H1 (cell line): ENCODE data around the gene IQCN. TPM values are rescaled to one million over a fixed set of nuclear protein-coding genes. Genes with fewer than 3 reads are reported as not detected.

Experiments used
- CTCF ChIA-PET: fragments of 300-600 bp; sonication (Branson Sonifier 250); formaldehyde crosslinking; loops from one replicate; lab custom pipeline; 2021; ENCODE audit not compliant: partially characterized antibody; lab: Charles Lee
- POLR2A ChIA-PET: fragments of 300-600 bp; sonication (Branson Sonifier 250); formaldehyde crosslinking; loops from one replicate; lab custom pipeline; 2021; ENCODE audit warnings: inconsistent platforms; ENCODE audit not compliant: partially characterized antibody; lab: Charles Lee
- DNase-seq, 2 experiments: peaks; one replicate each; pipeline versions ENCODE4 v3.0.0 to v3.0.0-alpha.2; 2010 to 2022; ENCODE audit warnings: low spot score in 2 of 2, low read depth in 1 of 2, mixed read lengths in 1 of 2
- FAIRE-seq: peaks from 2 replicates; lab custom pipeline; 2011; peaks lifted over from hg19 to GRCh38; lab: Jason Lieb, UNC
- H2AFZ ChIP-seq: 2 replicates; pipeline ENCODE4 v1.8.1; 2012; ENCODE audit warnings: low read length, inconsistent platforms
- H2AK5ac ChIP-seq: 2 replicates; pipeline ENCODE4 v1.6.1; 2013; ENCODE audit warnings: low read depth, low read length
- H2BK120ac ChIP-seq: replicated peaks from 2 replicates; pipeline ENCODE3; 2013; ENCODE audit warnings: low read depth, low read length, inconsistent platforms
- H2BK12ac ChIP-seq: 2 replicates; pipeline ENCODE4 v1.6.1; 2013; ENCODE audit warnings: low read depth, low read length
- H2BK15ac ChIP-seq: 2 replicates; pipeline ENCODE4 v1.6.1; 2013; ENCODE audit warnings: low read length
- H2BK20ac ChIP-seq: 2 replicates; pipeline ENCODE4 v1.6.1; 2013; ENCODE audit warnings: low read length
- H2BK5ac ChIP-seq: 2 replicates; pipeline ENCODE4 v1.6.1; 2013; ENCODE audit warnings: low read depth, low read length
- H3K14ac ChIP-seq: 2 replicates; pipeline ENCODE4 v1.6.1; 2013; ENCODE audit warnings: inconsistent platforms; ENCODE audit not compliant: insufficient read length
- H3K18ac ChIP-seq: 2 replicates; pipeline ENCODE4 v1.6.1; 2013; ENCODE audit warnings: low read length; ENCODE audit errors: extremely low read depth
- H3K23ac ChIP-seq: 2 replicates; pipeline ENCODE4 v1.6.1; 2013; ENCODE audit warnings: inconsistent platforms; ENCODE audit not compliant: insufficient read length
- H3K23me2 ChIP-seq: 2 replicates; pipeline ENCODE4 v1.6.1; 2013; ENCODE audit warnings: low read depth, low read length
- H3K27ac ChIP-seq: 2 replicates; pipeline ENCODE4 v1.6.1; 2011; ENCODE audit warnings: low read depth, low read length, inconsistent platforms
- H3K27me3 ChIP-seq, 4 experiments: replicated peaks in 1 of 4; 1 replicate in 1 of 4; 2 replicates in 3 of 4; pipeline versions ENCODE4 v1.6.1 to v1.8.1; 2011 to 2013; ENCODE audit warnings: low read length in 3 of 4, mild to moderate bottlenecking in 3 of 4, inconsistent platforms in 2 of 4, mixed read lengths in 2 of 4, moderate library complexity in 1 of 4; ENCODE audit not compliant: control insufficient read depth in 3 of 4, insufficient read depth in 3 of 4; ENCODE audit errors: extremely low read depth in 1 of 4
- H3K36me3 ChIP-seq, 4 experiments: 2 replicates each; pipeline versions ENCODE4 v1.6.1 to v1.8.1; 2011 to 2013; ENCODE audit warnings: mild to moderate bottlenecking in 4 of 4, low read length in 3 of 4, moderate library complexity in 2 of 4, control low read depth in 1 of 4, inconsistent platforms in 1 of 4; ENCODE audit not compliant: insufficient read depth in 4 of 4, control insufficient read depth in 2 of 4
- H3K4ac ChIP-seq: replicated peaks from 2 replicates; pipeline ENCODE3; 2013; ENCODE audit warnings: low read length, low read depth, mixed read lengths, inconsistent platforms; ENCODE audit not compliant: insufficient read length
- H3K4me1 ChIP-seq, 4 experiments: replicated peaks in 1 of 4; 1 replicate in 1 of 4; 2 replicates in 3 of 4; pipeline versions ENCODE4 v1.6.1 to v1.8.1; 2011 to 2013; ENCODE audit warnings: low read length in 3 of 4, inconsistent platforms in 2 of 4, mixed read lengths in 1 of 4; ENCODE audit not compliant: insufficient read depth in 4 of 4, control insufficient read depth in 3 of 4
- H3K4me2 ChIP-seq, 2 experiments: 2 replicates each; pipeline versions ENCODE4 v1.6.1 to v1.8.1; 2011 to 2013; ENCODE audit warnings: low read depth in 2 of 2, low read length in 2 of 2, control low read depth in 1 of 2, inconsistent platforms in 1 of 2, mild to moderate bottlenecking in 1 of 2; ENCODE audit not compliant: insufficient read depth in 1 of 2
- H3K4me3 ChIP-seq, 4 experiments: fragments of 200-600, 300-600 bp in 1 of 4; sonication (generic), shearing (Covaris generic), sonication (Bioruptor Twin) in 1 of 4; 2 replicates each; pipeline versions ENCODE4 v1.5.1 to v1.8.1; 2011 to 2016; ENCODE audit warnings: low read length in 4 of 4, low read depth in 3 of 4, control low read depth in 2 of 4, inconsistent platforms in 2 of 4, mild to moderate bottlenecking in 2 of 4, mixed read lengths in 1 of 4, moderate library complexity in 1 of 4; ENCODE audit not compliant: insufficient read depth in 2 of 4; ENCODE audit errors: extremely low read depth in 1 of 4
- H3K56ac ChIP-seq: replicated peaks from 2 replicates; pipeline ENCODE3; 2013; ENCODE audit warnings: low read depth, mild to moderate bottlenecking, mixed read lengths, low read length, inconsistent platforms; ENCODE audit not compliant: insufficient read length
- H3K79me1 ChIP-seq: 2 replicates; pipeline ENCODE4 v1.6.1; 2013; ENCODE audit warnings: low read depth, low read length, control low read depth
- H3K79me2 ChIP-seq, 2 experiments: 2 replicates each; pipeline versions ENCODE4 v1.6.1 to v1.8.1; 2012 to 2013; ENCODE audit warnings: low read length in 2 of 2, mild to moderate bottlenecking in 2 of 2, inconsistent platforms in 1 of 2; ENCODE audit not compliant: insufficient read depth in 2 of 2, control insufficient read depth in 1 of 2
- H3K9ac ChIP-seq, 4 experiments: replicated peaks in 1 of 4; 1 replicate in 1 of 4; 2 replicates in 3 of 4; pipeline versions ENCODE4 v1.6.1 to v1.8.1; 2011 to 2013; ENCODE audit warnings: low read depth in 3 of 4, low read length in 3 of 4, control low read depth in 2 of 4, mild to moderate bottlenecking in 2 of 4, moderate library complexity in 2 of 4, inconsistent platforms in 1 of 4; ENCODE audit errors: extremely low read depth in 1 of 4
- H3K9me3 ChIP-seq, 2 experiments: 2 replicates each; pipeline versions ENCODE4 v1.6.1 to v1.8.1; 2012 to 2013; ENCODE audit warnings: mild to moderate bottlenecking in 2 of 2, moderate library complexity in 2 of 2, control low read depth in 1 of 2, inconsistent platforms in 1 of 2, low read depth in 1 of 2, low read length in 1 of 2, mixed read lengths in 1 of 2; ENCODE audit not compliant: insufficient read depth in 2 of 2
- H4K20me1 ChIP-seq, 2 experiments: replicated peaks in 1 of 2; 2 replicates each; pipeline versions ENCODE3 to v1.8.1; 2011 to 2013; ENCODE audit warnings: inconsistent platforms in 2 of 2, low read length in 2 of 2, mild to moderate bottlenecking in 1 of 2; ENCODE audit not compliant: insufficient read depth in 2 of 2, control insufficient read depth in 1 of 2
- H4K5ac ChIP-seq: 2 replicates; pipeline ENCODE4 v1.6.1; 2013; ENCODE audit warnings: low read length, low read depth, mixed read lengths, inconsistent platforms; ENCODE audit not compliant: insufficient read length
- H4K8ac ChIP-seq: 2 replicates; pipeline ENCODE4 v1.8.0; 2013; ENCODE audit warnings: mild to moderate bottlenecking, moderate library complexity, low read length, inconsistent platforms; ENCODE audit not compliant: insufficient read depth; ENCODE audit errors: extremely low read depth
- H4K91ac ChIP-seq: replicated peaks from 2 replicates; pipeline ENCODE3; 2013; ENCODE audit warnings: low read length, mixed read lengths, inconsistent platforms; ENCODE audit not compliant: insufficient read length
- WGBS, 2 experiments: shearing (Covaris generic) in 1 of 2; methylation state at CpG; one replicate each; pipeline versions ENCODE4 v1.1.6 to v1.1.7; 2013 to 2015; ENCODE audit warnings: low lambda C conversion rate in 2 of 2, mixed read lengths in 2 of 2, inconsistent platforms in 1 of 2, low coverage in 1 of 2, missing lambda C conversion rate in 1 of 2; ENCODE audit not compliant: insufficient replicate concordance in 2 of 2, insufficient coverage in 1 of 2, insufficient read length in 1 of 2; ENCODE audit errors: extremely low coverage in 1 of 2, missing lambda C conversion rate in 1 of 2; 5-methylcytosine and 5-hydroxymethylcytosine counted together
- polyA plus RNA-seq, 7 experiments: library from polyadenylated mRNA; depleted of rRNA in 3 of 7; stranded (reverse) in 5 of 7; unstranded in 2 of 7; fragments of >200 nt in 5 of 7; fragments of 200-250 nt in 2 of 7; gene quantifications; 1 replicate in 5 of 7; 2 replicates in 1 of 7; 4 replicates in 1 of 7; pipeline versions ENCODE4 v1.2.1 to v1.2.3, GENCODE V29; 2011 to 2013; ENCODE audit warnings: missing spikeins in 2 of 7, mixed read lengths in 2 of 7
- total RNA-seq: library from RNA; stranded (reverse); fragmentation: NEBNext Ultra II Directional; extraction: Animal tissue kit (Norgen Biotek cat#: 25700); gene quantifications from 2 replicates; pipeline ENCODE4 v1.2.1, GENCODE V29; 2021

IQCN gene
- total and polyA plus RNA-seq, 2 of the 8 experiments (the other 6 are each of a cell fraction or from before 2014, with no cell fraction given) = 0.36 to 1.0 TPM

DNA sequence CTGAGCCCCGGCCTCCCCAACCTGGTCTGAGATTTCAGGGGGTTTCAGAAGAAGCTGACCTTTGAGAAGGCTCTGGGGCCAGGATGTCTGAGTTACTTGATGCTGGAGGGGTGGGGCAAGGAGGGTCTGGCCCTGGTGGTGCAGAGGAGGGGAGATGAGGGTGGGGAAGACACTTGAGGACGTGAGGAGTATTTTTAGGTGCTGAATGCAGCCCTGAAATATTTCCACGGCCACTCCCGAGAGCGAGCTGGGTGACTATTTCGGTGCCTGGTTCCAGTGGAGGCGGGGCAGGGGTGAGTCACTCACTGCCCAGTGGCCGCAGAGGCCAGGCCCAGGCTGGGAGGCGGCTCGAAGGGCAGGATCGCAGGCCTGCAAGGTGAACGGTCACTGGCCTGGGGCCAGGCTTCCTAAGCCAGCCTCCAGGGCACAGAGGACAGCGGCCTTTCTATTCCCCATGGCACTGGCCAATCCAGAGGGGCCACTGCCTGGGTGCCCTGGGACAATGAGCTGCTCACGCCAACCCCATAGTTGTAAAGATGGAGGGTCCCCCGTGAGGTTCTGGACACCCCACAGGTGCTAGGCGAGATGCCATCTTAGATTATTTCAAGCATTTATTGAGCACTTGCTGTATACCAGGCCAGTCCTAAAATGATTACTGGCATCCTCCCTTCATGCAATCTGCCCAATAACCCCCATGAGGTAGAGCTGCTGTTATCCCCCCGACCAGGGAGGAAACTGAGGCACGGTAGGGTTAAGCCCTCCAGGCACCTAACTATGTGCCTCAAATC, 26.9 kb upstream of the IQCN start:
- FAIRE-seq (no peak), DNase-seq (no peak)
- Histone ChIP-seq H3K79me2 (no peaks in the 10 kb centered on the region), H3K4me2 (no peak overlapping the region), H3K23me2 (peaks cover 5% of the 10 kb centered on the region; the same call in 1 of the 2 replicates), H3K27me3 (no peaks in the 10 kb centered on the region), H3K56ac (no peak overlapping the region), H2BK120ac (no peak overlapping the region), H3K36me3 (peaks cover 0 to 2% (median under 1%) of the 10 kb centered on the region in 4 experiments; a peak in 1 of 8 replicates), H2AK5ac (0 out of 2 replicates have a peak overlapping the region, but pooled peaks have one; percentile 39), H3K79me1 (no peaks in the 10 kb centered on the region), H3K4me3 (no peak overlapping the region), H3K14ac (no peak overlapping the region), H3K23ac (no peak overlapping the region), H3K9me3 (no peaks in the 10 kb centered on the region), H2BK15ac (0 out of 2 replicates have a peak overlapping the region, but pooled peaks have one; percentile 72), H3K4me1 (peaks cover 0 to 22% (median 11%) of the 10 kb centered on the region in 4 experiments; a peak in 6 of 7 replicates), H3K4ac (no peak overlapping the region), H4K91ac (no peak overlapping the region), H2BK12ac (peak overlapping the region; percentile 50; the same call in 1 of the 2 replicates), H2AFZ (no peak overlapping the region), H4K5ac (no peak overlapping the region), H3K27ac (no peak overlapping the region), H2BK20ac (no peak overlapping the region), H4K8ac (peak overlapping the region; percentile 38; the same call in 1 of the 2 replicates), H4K20me1 (no peaks in the 10 kb centered on the region), H3K18ac (no peak overlapping the region), H3K9ac (no peak overlapping the region; a peak in 1 of 7 replicates), H2BK5ac (no peak overlapping the region)
- 85% methylated on average over 18 of the region's 18 CpGs; no CpG with 5 or more reads in 1 of the 2 experiments for WGBS, 2 experiments
- POLR2A ChIA-PET = interaction anchor here (0.7 to 10.4 kb wide), 8 partner anchors 8 to 75 kb away, joined by 3 to 141 read pairs (median 4); partner anchors contain the start of genes JUND, LSM4 and PDE4C
- CTCF ChIA-PET = interaction anchor here (1.2 to 5.3 kb wide), 6 partner anchors 8 to 27 kb away, joined by 5 to 48 read pairs (median 8); partner anchors contain the start of gene JUND
